GM21717 (cell line): ENCODE results near the gene EPB41L1.

Experiments
- ATAC-seq: cut with Tn5 transposase; IDR thresholded peaks from one replicate; pipeline ENCODE4 v1.9.1; 2021; ENCODE audit warnings: mild to moderate bottlenecking, moderate library complexity; ENCODE audit not compliant: unreplicated experiment

The EPB41L1 gene

GRCh38 chr20:36184816-36185776 is 30.6 kb downstream of the EPB41L1 start:
- ATAC-seq: no peak

DNA sequence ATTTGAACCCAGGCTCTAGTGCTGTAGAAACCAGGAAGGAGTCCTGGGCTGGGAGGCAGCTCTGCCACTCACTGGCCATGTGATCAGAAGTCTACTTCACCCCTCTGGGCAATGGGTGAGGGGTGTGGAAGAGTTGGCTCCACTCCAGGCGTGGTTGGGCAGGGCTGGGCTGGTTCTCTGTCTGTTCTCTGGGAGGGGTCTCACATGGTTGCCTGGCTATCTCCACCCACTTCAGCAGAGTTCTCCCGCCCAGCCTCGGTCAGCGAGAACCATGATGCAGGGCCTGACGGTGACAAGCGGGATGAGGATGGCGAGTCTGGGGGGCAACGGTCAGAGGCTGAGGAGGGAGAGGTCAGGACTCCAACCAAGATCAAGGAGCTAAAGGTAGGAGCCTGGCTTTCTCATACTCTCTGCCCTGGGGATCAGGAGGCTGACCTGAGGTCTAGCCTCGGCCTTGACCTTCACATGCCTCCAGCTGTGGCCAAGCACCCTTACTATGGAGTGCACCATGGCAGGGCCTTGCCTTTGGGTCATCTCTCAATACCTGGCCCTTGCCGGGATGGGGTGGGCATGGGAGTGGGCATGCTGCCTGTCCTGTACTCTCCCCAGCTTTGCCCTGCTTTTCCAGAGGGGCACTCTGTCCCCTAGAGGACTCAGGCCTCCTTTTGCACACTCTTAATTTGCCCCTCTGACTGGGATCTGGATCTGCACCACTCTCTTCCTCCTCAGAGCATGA is 39.6 kb downstream of the EPB41L1 start:
- no peak for ATAC-seq

- ATAC-seq: no peak
Observed at GRCh38 chr20:36196676-36197075, 42.1 kb downstream of the EPB41L1 start.

GRCh38 chr20:36197271-36197670 is 42.7 kb downstream of the EPB41L1 start:
- no peak for ATAC-seq

- ATAC-seq: no peak
Observed at GRCh38 chr20:36199345-36200257, 45.1 kb downstream of the EPB41L1 start.

GRCh38 chr20:36200451-36200850 is 45.9 kb downstream of the EPB41L1 start:
- no peak for ATAC-seq

- no peak for ATAC-seq
Observed at GRCh38 chr20:36201198-36201597, 46.7 kb downstream of the EPB41L1 start.

DNA sequence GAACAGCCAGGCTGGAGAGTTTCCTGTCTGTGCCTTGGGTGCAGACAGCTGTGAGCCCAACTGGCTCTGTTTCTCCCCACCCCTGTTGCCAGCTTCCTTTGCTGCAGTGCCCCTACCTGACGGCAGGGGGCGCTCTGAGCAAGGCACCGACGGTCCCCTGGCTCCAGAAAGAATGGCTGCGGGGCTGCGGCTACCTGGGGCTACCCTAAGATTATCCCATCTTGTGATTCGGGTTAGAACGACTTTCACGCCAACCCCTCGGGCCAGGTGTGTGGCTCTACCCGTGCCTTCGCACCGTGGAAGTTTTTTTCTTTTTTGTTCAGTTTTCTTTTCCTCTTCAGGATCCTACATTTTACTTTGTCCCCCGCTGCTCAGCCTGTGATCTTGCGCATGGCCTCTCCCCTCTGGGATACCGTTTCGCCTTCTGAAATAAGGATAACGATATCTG is 48.4 kb downstream of the EPB41L1 start:
- no peak for ATAC-seq

GRCh38 chr20:36203861-36204260 is 49.3 kb downstream of the EPB41L1 start:
- no peak for ATAC-seq

DNA sequence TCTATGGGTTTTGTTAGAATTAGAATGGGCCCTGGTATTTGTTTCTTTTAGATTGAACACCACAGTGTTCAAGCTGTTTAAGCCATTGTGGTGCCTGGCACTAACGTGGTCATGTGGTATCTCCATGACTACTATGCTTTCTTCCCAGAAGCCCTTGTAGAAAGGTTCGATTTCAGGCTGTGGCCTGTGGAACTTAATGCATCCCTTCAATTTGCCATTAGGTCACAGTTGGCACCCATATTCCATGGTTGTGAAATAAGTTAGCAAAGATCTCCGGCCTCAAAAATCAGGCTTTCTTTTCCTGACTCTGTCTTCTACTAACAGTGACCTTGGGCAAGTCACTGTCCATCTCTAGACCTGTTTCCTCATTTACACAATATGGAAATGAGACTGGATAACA is 50.5 kb downstream of the EPB41L1 start:
- no peak for ATAC-seq

GRCh38 chr20:36206068-36206467 is 51.5 kb downstream of the EPB41L1 start:
- ATAC-seq: no peak

DNA sequence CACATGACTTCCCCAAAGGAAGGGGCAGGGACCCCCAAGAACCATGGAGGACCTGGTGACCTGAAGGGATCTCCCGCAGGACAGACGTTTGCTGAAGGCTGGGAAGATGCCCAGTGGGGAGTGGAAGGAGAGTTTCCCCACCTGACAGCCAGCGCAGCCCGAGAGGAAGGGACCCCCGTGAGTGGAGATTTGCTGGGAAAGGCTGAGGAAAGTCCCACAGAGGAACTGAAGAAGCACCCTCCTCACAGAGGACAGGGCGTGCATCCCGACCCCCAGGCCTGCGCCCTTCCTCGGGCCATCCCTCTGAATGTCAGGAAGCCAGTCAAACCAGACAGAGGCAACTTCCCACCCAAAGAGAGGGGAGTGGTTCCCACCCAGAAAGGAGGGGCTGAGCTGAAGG is 52.1 kb downstream of the EPB41L1 start:
- ATAC-seq: no peak

GRCh38 chr20:36207602-36208001 is 53.1 kb downstream of the EPB41L1 start:
- ATAC-seq: no peak

GRCh38 chr20:36208257-36208656 is 53.7 kb downstream of the EPB41L1 start:
- ATAC-seq: no peak

DNA sequence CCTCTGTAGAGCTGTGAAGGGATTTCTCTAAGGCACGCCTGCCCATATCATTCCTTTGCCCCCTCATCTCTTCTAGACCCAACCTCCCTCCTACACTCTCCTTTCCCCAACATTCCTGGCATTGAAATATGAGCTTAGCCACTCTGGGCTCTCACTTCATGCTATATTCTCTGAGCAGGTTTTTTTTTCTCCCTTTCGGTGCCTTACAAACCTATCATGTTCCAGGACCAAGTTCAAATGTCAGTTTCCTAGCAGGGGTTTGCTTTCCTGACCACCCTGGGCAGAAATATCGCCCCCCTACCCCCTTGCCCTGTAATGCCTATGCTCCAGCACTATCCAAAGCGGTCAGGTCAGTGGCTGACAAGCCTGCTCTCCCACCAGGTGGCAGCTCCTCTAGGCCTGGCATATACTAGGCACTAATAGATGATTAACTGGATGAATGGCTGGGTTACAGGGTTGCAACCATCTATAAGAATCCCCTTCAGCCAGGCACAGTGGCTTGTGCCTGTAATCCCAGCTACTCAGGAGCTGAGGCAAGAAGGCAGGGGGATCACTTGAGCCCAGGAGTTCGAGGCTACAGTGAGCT is 56.0 kb downstream of the EPB41L1 start:
- no peak for ATAC-seq

GRCh38 chr20:36213362-36213761 is 58.8 kb downstream of the EPB41L1 start:
- no peak for ATAC-seq

DNA sequence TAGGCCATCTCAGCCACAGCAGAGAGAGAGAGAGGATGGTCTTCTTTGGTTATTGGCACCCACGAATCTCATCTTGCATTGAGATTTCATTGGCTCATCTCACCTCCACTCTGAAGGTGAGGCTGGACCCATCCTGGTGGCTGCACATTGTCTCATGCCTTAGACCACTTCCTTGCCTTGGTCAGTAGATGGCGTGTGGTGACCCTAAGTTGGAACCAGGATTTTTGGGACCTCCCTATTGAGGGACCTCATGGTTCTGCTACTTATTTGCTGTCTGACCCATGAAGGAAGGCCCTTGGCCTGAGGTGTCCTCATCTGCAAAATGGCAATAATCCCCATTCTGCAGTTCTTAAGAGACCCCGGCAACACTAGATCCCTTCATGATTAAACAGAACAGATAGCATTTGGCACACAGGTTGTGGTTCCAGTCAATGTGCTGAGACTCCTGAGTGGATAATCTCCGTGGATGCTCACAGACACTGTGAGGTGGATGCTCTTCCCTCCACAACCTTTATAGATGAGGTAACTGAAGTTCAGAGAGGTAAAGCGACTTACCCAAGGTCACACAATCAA is 60.2 kb downstream of the EPB41L1 start:
- ATAC-seq: no peak

DNA sequence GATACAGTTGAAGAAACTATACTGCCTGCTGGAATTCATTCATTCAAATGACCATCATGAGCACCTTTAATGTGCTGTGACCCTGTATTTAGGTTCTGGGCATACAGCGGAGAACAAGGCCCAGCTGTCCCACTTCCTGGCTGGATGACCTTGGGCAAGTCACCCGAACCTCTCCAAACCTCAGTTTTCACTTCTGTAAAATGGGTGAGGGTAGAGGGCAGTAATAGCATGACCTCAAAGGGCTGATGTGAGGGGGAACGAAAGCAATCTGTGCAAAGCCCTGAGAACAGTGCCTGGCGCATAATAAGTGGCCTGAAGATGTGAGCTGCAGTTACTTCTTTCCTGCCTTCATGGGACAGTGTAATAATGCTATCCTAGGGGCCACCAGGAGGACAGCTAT is 61.2 kb downstream of the EPB41L1 start:
- ATAC-seq: no peak

GRCh38 chr20:36216314-36217025 is 61.9 kb downstream of the EPB41L1 start:
- no peak for ATAC-seq

GRCh38 chr20:36217226-36217625 is 62.7 kb downstream of the EPB41L1 start:
- ATAC-seq: no peak
